IPS DF 6.9 (cell line): ENCODE results near the gene ZNF362.

Experiments
- DNase-seq: peaks from one replicate; pipeline ENCODE4 v3.0.0-alpha.2; 2013; ENCODE audit warnings: low read depth, low spot score
- H3K27ac ChIP-seq: one replicate; pipeline ENCODE4 v1.5.1; 2013; ENCODE audit warnings: low read length, control low read depth
- H3K27me3 ChIP-seq: 2 replicates; pipeline ENCODE4 v1.6.1; 2013; ENCODE audit warnings: mild to moderate bottlenecking, low read length; ENCODE audit not compliant: control insufficient read depth, insufficient read depth
- H3K36me3 ChIP-seq: 2 replicates; pipeline ENCODE4 v1.6.1; 2013; ENCODE audit warnings: low read length; ENCODE audit not compliant: control insufficient read depth, insufficient read depth
- H3K4me1 ChIP-seq: 2 replicates; pipeline ENCODE4 v1.6.1; 2013; ENCODE audit warnings: low read length; ENCODE audit not compliant: control insufficient read depth, insufficient read depth
- H3K4me3 ChIP-seq: 2 replicates; pipeline ENCODE4 v1.5.1; 2013; ENCODE audit warnings: mild to moderate bottlenecking, low read length
- H3K9me3 ChIP-seq: 2 replicates; pipeline ENCODE4 v1.6.1; 2013; ENCODE audit warnings: low read length, inconsistent platforms; ENCODE audit not compliant: control insufficient read depth, insufficient read depth
- WGBS: extraction: QIAGEN DNeasy Blood & Tissue Kit; methylation state at CpG from one replicate; pipeline ENCODE4 v1.1.7; 2013; ENCODE audit warnings: mixed read lengths, missing lambda C conversion rate; ENCODE audit not compliant: insufficient read length, insufficient coverage; 5-methylcytosine and 5-hydroxymethylcytosine counted together

ZNF362 gene

GRCh38 chr1:33332881-33333280 lies 76.6 kb downstream of the ZNF362 start:
- Histone ChIP-seq H3K36me3 (no peaks in the 10 kb centered on the region; the same call in 1 of the 2 replicates), H3K27me3 (no peaks in the 10 kb centered on the region), H3K9me3 (no peaks in the 10 kb centered on the region), H3K4me1 (no peaks in the 10 kb centered on the region), H3K4me3 (no peak overlapping the region), H3K27ac (no peak overlapping the region)
- WGBS = no CpG with 5 or more reads among the region's 5 CpGs
- no peak for DNase-seq

DNA sequence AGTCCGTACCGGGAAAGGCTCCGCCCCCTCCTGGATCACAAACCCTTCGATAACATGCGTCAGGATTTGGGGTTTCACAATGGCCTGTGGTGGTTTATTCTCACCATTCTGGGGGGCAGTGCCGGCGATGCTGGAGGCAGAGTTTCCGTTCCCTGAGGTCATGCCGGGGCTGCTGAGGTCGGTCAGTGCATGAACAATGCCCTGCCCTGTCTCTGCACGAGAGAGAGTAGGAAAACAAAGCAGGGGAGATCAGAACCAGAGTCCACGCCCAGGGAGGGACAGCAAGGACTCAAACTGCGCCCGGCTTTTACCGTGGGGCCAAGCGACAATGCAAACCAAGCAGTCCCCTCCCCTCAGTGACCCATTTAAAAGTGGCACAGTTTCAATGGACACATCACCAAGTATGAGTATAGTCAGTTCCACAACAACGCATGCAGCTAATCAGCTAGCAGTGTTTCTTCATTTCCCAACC lies 77.8 kb downstream of the ZNF362 start:
- WGBS = no CpG with 5 or more reads among the region's 17 CpGs
- Histone ChIP-seq H3K27me3 (no peaks in the 10 kb centered on the region), H3K36me3 (no peaks in the 10 kb centered on the region; the same call in 1 of the 2 replicates), H3K9me3 (no peaks in the 10 kb centered on the region), H3K27ac (no peak overlapping the region), H3K4me1 (peaks cover 1% of the 10 kb centered on the region; the same call in 1 of the 2 replicates), H3K4me3 (no peak overlapping the region)
- no peak for DNase-seq

DNA sequence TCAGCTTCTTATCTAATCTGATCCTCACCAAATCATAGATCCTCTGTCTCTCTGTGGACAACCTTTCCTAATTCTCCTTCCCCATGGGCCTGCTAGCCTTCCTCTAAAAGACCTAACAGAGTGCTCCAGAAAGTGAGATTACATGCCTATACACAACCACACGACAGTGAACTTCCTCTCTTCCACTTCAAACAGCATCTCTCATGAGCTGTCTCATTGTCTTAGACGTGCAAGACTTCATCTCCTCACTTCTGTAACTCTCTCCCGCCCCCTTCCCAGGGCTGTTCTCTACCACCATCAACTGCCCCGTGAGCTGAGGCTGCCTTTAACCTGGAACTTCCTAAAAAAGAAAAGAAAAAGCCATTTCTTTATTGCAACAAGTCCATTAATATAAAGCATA lies 78.7 kb downstream of the ZNF362 start:
- Histone ChIP-seq H3K4me1 (peaks cover 1% of the 10 kb centered on the region; the same call in 1 of the 2 replicates), H3K9me3 (no peaks in the 10 kb centered on the region), H3K27me3 (no peaks in the 10 kb centered on the region), H3K36me3 (no peaks in the 10 kb centered on the region), H3K27ac (no peak overlapping the region), H3K4me3 (no peak overlapping the region)
- no CpG with 5 or more reads among the region's 4 CpGs for WGBS
- no peak for DNase-seq

DNA sequence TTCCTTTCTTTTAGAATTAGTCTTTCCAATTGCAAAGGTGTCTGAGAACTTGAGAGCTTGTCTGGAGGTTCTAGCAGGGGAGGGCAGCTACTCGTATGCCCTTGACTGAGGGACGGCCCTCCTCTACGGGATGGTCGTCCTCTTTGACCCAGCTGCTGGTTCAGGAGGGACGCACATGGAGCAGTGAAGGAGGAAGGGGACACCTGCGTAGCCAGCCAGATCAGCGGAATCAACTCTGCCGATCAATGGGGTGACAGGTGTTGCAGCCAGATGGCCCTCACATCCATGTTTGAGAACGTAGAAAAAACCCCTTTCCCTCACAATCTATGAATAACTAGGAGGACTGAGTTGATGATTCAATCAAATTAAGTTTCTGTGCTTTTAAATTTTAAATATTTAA lies 80.3 kb downstream of the ZNF362 start:
- Histone ChIP-seq H3K9me3 (no peaks in the 10 kb centered on the region), H3K27ac (no peak overlapping the region), H3K4me3 (no peak overlapping the region), H3K36me3 (no peaks in the 10 kb centered on the region), H3K4me1 (peaks cover 4% of the 10 kb centered on the region), H3K27me3 (no peaks in the 10 kb centered on the region)
- WGBS = no CpG with 5 or more reads among the region's 9 CpGs
- DNase-seq = no peak

- WGBS = no CpG with 5 or more reads among the region's 6 CpGs
- H3K9me3 ChIP-seq = no peaks in the 10 kb centered on the region
- no peak for DNase-seq
- H3K36me3 ChIP-seq = no peaks in the 10 kb centered on the region
- H3K27me3 ChIP-seq = no peaks in the 10 kb centered on the region
- peaks cover 7% of the 10 kb centered on the region for H3K4me1 ChIP-seq
- H3K4me3 ChIP-seq = no peak overlapping the region
- H3K27ac ChIP-seq = no peak overlapping the region
These were observed 81.1 kb downstream of the ZNF362 start for GRCh38 chr1:33337441-33337840.

DNA sequence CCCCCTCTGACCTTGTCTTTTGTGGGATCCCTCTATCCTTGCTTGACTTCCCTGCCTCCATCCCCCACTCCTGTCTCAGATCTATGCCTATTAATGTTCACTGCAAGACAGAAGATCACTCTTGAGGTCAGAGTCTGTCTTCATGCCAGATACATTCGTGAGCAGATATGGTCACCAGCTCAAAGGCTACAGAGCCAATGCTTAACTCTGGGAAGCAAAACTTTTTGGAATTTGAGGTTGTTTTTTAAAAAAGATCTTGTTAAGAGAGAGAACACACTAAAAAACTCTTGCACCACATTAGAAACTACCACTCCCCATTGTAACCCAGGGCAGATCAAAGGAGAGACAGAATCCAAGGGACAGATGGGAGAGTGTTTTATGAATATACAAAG lies 81.8 kb downstream of the ZNF362 start:
- Histone ChIP-seq H3K4me1 (peaks cover 7% of the 10 kb centered on the region), H3K9me3 (no peaks in the 10 kb centered on the region), H3K4me3 (no peak overlapping the region), H3K27ac (no peak overlapping the region), H3K27me3 (no peaks in the 10 kb centered on the region), H3K36me3 (no peaks in the 10 kb centered on the region)
- no CpG with 5 or more reads among the region's 1 CpG for WGBS
- DNase-seq = no peak

DNA sequence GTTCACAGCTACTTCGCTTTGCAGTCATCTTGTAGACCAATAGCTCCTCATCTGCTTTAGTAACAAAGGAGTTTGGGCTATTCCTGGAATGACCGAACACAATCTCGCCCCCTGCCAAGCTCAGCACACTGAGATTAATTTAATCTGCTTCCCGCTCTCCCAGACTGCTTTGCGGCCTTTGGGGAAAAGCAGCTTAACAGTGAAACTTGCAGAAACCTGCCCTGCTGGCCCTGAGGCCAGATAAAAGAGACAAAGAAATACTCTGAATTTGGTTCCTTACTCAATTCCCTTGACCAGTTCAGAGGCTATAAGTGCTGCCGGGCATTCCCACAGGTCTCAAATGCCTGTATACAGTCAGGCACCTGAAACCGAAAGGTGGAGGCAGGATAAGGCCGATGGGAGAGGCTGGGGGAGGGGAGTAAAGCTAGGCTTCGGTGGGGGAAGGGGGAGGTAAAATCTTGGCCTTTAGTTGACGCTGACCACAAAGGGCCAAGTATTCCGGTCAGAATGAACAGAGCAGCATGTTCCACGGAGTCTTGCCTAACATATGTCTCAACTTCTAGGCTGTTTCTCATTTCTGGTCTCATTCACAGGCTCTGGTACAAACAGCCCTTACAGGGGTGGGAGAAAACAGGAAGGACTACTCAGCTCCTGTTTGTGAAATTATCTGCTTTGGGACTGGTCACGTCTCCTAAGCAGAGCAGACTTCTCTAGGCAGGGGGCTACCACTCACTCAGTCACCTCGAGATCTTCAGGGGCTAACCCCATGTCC lies 82.3 kb downstream of the ZNF362 start:
- Histone ChIP-seq H3K4me3 (no peak overlapping the region), H3K36me3 (no peaks in the 10 kb centered on the region), H3K9me3 (no peaks in the 10 kb centered on the region), H3K27me3 (no peaks in the 10 kb centered on the region), H3K4me1 (peaks cover 7% of the 10 kb centered on the region), H3K27ac (no peak overlapping the region)
- WGBS = no CpG with 5 or more reads among the region's 14 CpGs
- no peak for DNase-seq

- no peaks in the 10 kb centered on the region for H3K36me3 ChIP-seq
- no peak for DNase-seq
- H3K4me1 ChIP-seq = peaks cover 7% of the 10 kb centered on the region
- no peak overlapping the region for H3K4me3 ChIP-seq
- no peak overlapping the region for H3K27ac ChIP-seq
- H3K9me3 ChIP-seq = no peaks in the 10 kb centered on the region
- WGBS = no CpG with 5 or more reads among the region's 2 CpGs
- no peaks in the 10 kb centered on the region for H3K27me3 ChIP-seq
These were observed 83.1 kb downstream of the ZNF362 start for GRCh38 chr1:33339413-33339812.

GRCh38 chr1:33341190-33341589 lies 84.9 kb downstream of the ZNF362 start:
- H3K4me1 ChIP-seq = peaks cover 7% of the 10 kb centered on the region
- no peaks in the 10 kb centered on the region for H3K36me3 ChIP-seq
- no peaks in the 10 kb centered on the region for H3K27me3 ChIP-seq
- WGBS = no CpG with 5 or more reads among the region's 6 CpGs
- H3K4me3 ChIP-seq = no peak overlapping the region
- no peak for DNase-seq
- H3K27ac ChIP-seq = no peak overlapping the region
- H3K9me3 ChIP-seq = no peaks in the 10 kb centered on the region

DNA sequence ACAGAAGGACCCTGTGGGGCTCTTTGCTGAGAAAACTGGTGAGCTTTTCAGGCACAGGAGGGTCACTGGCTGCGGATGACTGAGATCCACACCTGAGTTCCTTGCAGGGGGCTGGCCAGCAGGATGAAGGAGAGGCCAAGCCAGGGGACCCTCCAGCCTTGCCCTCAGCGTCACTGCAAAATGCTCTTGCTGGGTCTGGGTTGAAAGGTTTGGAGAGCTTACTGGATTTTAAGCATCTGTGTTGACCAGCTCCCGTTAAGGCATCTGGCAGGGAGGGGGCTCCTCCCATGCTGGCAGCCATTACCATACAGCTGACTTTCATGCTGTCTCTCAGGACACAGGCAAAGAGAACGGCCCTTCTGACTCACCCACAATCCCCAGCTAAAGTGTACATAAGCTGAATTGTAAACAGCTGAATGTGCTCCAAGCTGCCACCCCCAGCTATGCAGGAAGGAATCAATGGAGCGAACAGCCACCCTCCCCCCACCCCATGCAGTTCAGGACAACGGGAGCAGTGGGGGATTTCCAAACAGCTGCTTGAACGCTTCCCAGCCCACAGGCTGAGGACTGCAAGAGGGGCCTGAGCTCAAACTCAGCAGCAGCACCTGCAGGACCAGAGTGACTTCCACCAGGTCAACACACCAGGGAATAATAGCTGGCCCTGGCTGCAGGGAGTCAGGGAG lies 85.9 kb downstream of the ZNF362 start:
- no peaks in the 10 kb centered on the region for H3K9me3 ChIP-seq
- H3K36me3 ChIP-seq = no peaks in the 10 kb centered on the region
- no peak overlapping the region for H3K27ac ChIP-seq
- no peak for DNase-seq
- no peak overlapping the region for H3K4me3 ChIP-seq
- H3K27me3 ChIP-seq = peaks cover 4% of the 10 kb centered on the region; the same call in 1 of the 2 replicates
- peaks cover 7% of the 10 kb centered on the region for H3K4me1 ChIP-seq
- no CpG with 5 or more reads among the region's 7 CpGs for WGBS
